ENCODE results near the gene TNFRSF18. TPM values are rescaled to one million over a fixed set of nuclear protein-coding genes. Genes with fewer than 3 reads are reported as not detected.
A peak's percentile ranks its signal among the peaks of the same experiment; 100 is the strongest.

TNFRSF18 gene
- total and polyA plus RNA-seq, 8 donors = 0.37 to 11.9 (median 2.6) TPM; not detected in 4

DNA sequence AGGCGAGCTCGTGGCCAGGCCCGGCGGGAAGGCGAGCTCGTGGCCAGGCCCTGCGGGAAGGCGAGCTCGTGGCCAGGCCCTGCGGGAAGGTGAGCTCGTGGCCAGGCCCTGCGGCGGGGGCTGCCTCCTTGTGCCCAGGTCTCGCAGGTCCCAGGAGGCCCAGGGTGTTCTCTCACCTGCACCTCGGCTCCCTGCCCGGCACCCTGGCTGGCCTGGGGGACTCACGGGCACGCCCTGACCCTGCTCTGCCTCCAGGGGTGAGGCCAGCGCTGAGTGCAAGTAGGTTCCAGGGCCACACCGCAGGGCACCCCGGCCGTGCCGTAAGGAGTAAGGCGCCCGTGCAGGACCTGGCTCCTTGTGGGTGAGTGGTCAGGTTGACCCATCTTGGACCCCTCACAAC, 21.0 kb upstream of the TNFRSF18 start:
- 93 to 99% (median 94%) methylated on average over 16 to 25 of the region's 25 CpGs for WGBS, 5 donors
- Histone ChIP-seq H3K4me1 (peaks cover 15 to 72% (median 50%) of the 10 kb centered on the region in 4 donors), H3K9me3 (no peaks in the 10 kb centered on the region), H3K36me3 (peaks cover 47 to 78% (median 70%) of the 10 kb centered on the region in 4 donors), H3K27ac (no peak overlapping the region), H3K4me3 (no peak overlapping the region), H3K27me3 (no peaks in the 10 kb centered on the region)
- intact Hi-C loops (cut with DNase I; ENCODE audit: low total_unique reads) = loop anchor here (5.0 to 10.0 kb wide), 2 partner anchors 53 to 105 kb away; partner anchors contain the start of gene TTLL10
- no peak for TF ChIP-seq POLR2A (IDR thresholded peaks at IDR 0.05)
- TF ChIP-seq EP300 (IDR thresholded peaks at IDR 0.05) = no peak
- no peak for TF ChIP-seq POLR2AphosphoS5 (IDR thresholded peaks at IDR 0.05)
- TF ChIP-seq, protein P1, sequence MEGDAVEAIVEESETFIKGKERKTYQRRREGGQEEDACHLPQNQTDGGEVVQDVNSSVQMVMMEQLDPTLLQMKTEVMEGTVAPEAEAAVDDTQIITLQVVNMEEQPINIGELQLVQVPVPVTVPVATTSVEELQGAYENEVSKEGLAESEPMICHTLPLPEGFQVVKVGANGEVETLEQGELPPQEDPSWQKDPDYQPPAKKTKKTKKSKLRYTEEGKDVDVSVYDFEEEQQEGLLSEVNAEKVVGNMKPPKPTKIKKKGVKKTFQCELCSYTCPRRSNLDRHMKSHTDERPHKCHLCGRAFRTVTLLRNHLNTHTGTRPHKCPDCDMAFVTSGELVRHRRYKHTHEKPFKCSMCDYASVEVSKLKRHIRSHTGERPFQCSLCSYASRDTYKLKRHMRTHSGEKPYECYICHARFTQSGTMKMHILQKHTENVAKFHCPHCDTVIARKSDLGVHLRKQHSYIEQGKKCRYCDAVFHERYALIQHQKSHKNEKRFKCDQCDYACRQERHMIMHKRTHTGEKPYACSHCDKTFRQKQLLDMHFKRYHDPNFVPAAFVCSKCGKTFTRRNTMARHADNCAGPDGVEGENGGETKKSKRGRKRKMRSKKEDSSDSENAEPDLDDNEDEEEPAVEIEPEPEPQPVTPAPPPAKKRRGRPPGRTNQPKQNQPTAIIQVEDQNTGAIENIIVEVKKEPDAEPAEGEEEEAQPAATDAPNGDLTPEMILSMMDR (IDR thresholded peaks at IDR 0.05) = no peak
- DNase-seq = no peak

DNA sequence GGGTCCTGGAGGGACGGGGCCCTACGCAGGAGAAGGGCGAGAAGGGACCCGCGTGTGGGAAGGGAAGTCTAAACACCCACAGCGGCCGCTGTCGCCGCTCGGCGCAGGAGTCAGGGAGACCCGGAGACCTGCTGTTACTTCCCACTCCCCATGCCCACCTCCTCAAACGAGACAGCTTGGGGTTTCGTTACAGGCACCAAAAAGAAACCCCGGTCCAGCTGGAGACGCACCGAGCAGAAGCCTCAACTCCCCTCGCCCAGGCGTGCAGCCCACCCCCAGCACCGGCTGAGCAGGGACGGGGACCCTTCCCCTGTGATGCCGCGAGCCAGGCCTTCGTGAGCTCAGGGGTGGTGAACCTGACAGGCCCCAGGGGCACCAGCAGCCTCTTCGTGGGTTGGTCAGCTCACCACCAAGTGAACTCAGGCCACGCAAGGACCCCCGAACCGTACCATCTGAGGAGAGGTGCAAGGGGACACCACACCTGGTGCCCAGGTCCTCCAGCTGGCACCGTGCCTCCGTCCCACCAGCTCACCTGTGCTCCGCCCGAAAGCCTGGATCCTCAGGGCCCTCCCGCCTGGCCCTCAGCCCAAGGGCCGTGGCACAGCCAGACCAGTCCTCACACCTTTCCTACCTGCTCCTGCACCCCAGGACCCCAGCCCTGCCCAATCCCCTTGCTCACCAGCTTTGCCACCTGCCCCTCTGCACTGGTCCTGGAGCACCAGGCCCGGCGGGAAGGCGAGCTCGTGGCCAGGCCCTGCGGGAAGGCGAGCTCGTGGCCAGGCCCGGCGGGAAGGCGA, 20.4 kb upstream of the TNFRSF18 start:
- peaks cover 15 to 78% (median 52%) of the 10 kb centered on the region in 4 donors for H3K4me1 ChIP-seq
- H3K27ac ChIP-seq = no peak overlapping the region
- H3K9me3 ChIP-seq = no peaks in the 10 kb centered on the region
- no peaks in the 10 kb centered on the region for H3K27me3 ChIP-seq
- no peak for DNase-seq
- TF ChIP-seq POLR2AphosphoS5 (IDR thresholded peaks at IDR 0.05) (no peak), POLR2A (IDR thresholded peaks at IDR 0.05) (no peak), EP300 (IDR thresholded peaks at IDR 0.05) (no peak)
- TF ChIP-seq, protein P1 (IDR thresholded peaks at IDR 0.05) = no peak
- intact Hi-C loops (cut with DNase I; ENCODE audit: low total_unique reads) = loop anchor here (5.0 to 10.0 kb wide), 2 partner anchors 52 to 104 kb away; partner anchors contain the start of gene TTLL10
- peaks cover 53 to 84% (median 76%) of the 10 kb centered on the region in 4 donors for H3K36me3 ChIP-seq
- H3K4me3 ChIP-seq = no peak overlapping the region
- WGBS, 5 donors = 88 to 93% (median 91%) methylated on average over 29 to 44 of the region's 44 CpGs

DNA sequence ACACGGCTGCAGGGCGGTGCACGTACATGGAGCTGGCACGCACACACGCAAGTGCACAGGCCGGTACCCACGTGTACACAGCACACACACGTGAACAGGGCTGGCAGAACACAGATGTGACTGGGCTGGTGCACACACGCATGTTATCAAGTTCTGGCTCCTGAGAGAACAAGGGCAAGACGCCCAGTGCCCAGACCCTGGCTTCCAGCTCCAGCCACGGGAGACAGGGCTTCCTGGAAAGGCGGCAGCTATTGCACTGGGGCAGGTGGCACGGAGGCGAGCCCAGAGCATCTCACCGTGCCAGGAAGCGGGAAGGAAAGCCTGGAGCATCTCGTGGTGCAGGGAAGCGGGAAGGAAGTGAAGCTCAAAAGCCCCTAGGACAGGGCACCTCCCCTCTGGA, 19.5 kb upstream of the TNFRSF18 start:
- Histone ChIP-seq H3K27me3 (no peaks in the 10 kb centered on the region), H3K27ac (peak overlapping the region in 3 of 5 donors; percentile 2 to 9 (median 4)), H3K9me3 (no peaks in the 10 kb centered on the region), H3K36me3 (peaks cover 53 to 93% (median 85%) of the 10 kb centered on the region in 4 donors), H3K4me1 (peaks cover 15 to 78% (median 50%) of the 10 kb centered on the region in 4 donors), H3K4me3 (no peak overlapping the region)
- intact Hi-C loops (cut with DNase I; ENCODE audit: low total_unique reads) = loop anchor here (5.0 to 10.0 kb wide), 2 partner anchors 51 to 104 kb away; partner anchors contain the start of gene TTLL10
- TF ChIP-seq, protein P1 (IDR thresholded peaks at IDR 0.05) = no peak
- peak in 1 of 3 donors; percentile 3 for TF ChIP-seq POLR2AphosphoS5 (IDR thresholded peaks at IDR 0.05)
- peak in 1 of 2 donors; percentile 85 for DNase-seq
- 39 to 70% (median 55%) methylated on average over 18 of the region's 18 CpGs for WGBS, 5 donors

DNA sequence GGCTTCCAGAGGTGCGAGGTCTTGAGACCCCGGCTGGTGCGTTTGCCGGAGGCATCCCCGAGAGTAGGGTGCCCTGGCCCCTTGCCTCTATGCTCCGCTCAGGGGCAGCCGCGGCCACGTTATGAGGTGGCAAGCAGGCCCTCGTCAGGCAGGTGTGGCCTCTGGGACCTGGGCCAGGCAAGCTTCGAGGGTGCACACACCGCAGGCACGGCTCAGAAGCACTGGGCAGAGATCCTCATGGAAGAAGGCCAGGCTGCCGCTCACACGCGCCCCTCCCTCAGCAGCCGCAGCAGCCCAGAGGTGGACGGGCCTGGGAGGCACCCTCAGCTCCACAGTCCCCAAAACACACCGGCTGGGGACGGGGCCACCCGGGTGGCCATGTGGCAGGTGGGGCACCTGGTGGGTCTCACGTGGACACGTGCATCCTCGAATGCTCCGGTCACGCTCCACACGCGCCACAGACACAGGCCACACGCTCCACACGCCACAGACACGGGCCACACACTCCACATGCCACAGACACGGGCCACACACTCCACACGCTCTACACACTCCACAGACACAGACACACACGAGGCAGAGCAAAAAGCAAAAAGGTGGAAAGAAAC, 18.9 kb upstream of the TNFRSF18 start:
- Histone ChIP-seq H3K27me3 (no peaks in the 10 kb centered on the region), H3K36me3 (peaks cover 53 to 98% (median 91%) of the 10 kb centered on the region in 4 donors), H3K27ac (peak overlapping the region in 2 of 5 donors; percentile 2 to 9), H3K4me1 (peaks cover 11 to 72% (median 44%) of the 10 kb centered on the region in 4 donors), H3K9me3 (no peaks in the 10 kb centered on the region), H3K4me3 (no peak overlapping the region)
- peak in 1 of 2 donors; percentile 89 for DNase-seq
- WGBS, 5 donors = 55 to 69% (median 58%) methylated on average over 16 to 34 of the region's 34 CpGs
- intact Hi-C loops (cut with DNase I; ENCODE audit: low total_unique reads) = loop anchor here (5.0 to 10.0 kb wide), 2 partner anchors 51 to 103 kb away; partner anchors contain the start of gene TTLL10
- TF ChIP-seq POLR2A (IDR thresholded peaks at IDR 0.05) (no peak), EP300 (IDR thresholded peaks at IDR 0.05) (no peak), POLR2AphosphoS5 (IDR thresholded peaks at IDR 0.05) (peak in 2 of 3 donors; percentile 9 to 47)
- TF ChIP-seq, protein P1 (IDR thresholded peaks at IDR 0.05) = no peak
